Effector memory CD8-positive, alpha-beta T cell (primary cell): Measurements from ENCODE around the gene AARS2.
"Not testable (repeated sequence)": the region's sequence is repeated elsewhere in the genome, so short reads cannot be mapped to it uniquely, and the experiment has no call there.

Experiments used
- ATAC-seq: fragments of 150-1000 bp; cut with Tn5 transposase; replicated peaks from 2 replicates; pipeline ENCODE4 v1.10.0; 2021; ENCODE audit warnings: mild to moderate bottlenecking, moderate library complexity
- DNase-seq, 3 experiments: peaks; one replicate each; pipeline ENCODE4 v3.0.0; 2021
- H3K27ac Mint-ChIP-seq, 2 donors: one replicate each; pipeline ENCODE4 v1.8.0; 2022; ENCODE audit warnings: mild to moderate bottlenecking in 2 of 2, mixed read lengths in 2 of 2, moderate library complexity in 2 of 2
- H3K27me3 Mint-ChIP-seq, 2 donors: one replicate each; pipeline ENCODE4 v1.8.0; 2022; ENCODE audit warnings: mixed read lengths in 2 of 2
- H3K36me3 Mint-ChIP-seq: one replicate; pipeline ENCODE4 v1.8.0; 2022; ENCODE audit warnings: mild to moderate bottlenecking, moderate library complexity, mixed read lengths; ENCODE audit not compliant: insufficient read depth
- H3K4me1 Mint-ChIP-seq, 2 donors: one replicate each; pipeline ENCODE4 v1.8.0; 2022; ENCODE audit warnings: low read depth in 2 of 2, mixed read lengths in 2 of 2
- H3K4me3 Mint-ChIP-seq, 2 donors: one replicate each; pipeline ENCODE4 v1.8.0; 2022; ENCODE audit warnings: mild to moderate bottlenecking in 2 of 2, mixed read lengths in 2 of 2, moderate library complexity in 2 of 2
- H3K9me3 Mint-ChIP-seq, 2 donors: one replicate each; pipeline ENCODE4 v1.8.0; 2022; ENCODE audit warnings: mixed read lengths in 2 of 2
- total RNA-seq, 9 experiments: gene quantifications; one replicate each; lab custom pipeline; 2026; lab: John Stamatoyannopoulos, UW

The AARS2 gene
- total RNA-seq = 29.6 to 89.5 (median 69.3) reads per million in 9 experiments

GRCh38 chr6:44312901-44313788 is at the start of gene AARS2:
AARS2 (minus strand) TSS chr6:44313347; CDS start chr6:44313323, 24 bp downstream.
- peak; percentile 95 for ATAC-seq
- peak; percentile 93 to 94 (median 93) for DNase-seq
- Mint-ChIP-seq H3K9me3 (no peaks in the 10 kb centered on the region), H3K36me3 (peaks cover 22% of the 10 kb centered on the region), H3K4me1 (peaks cover 14 to 30% of the 10 kb centered on the region in 2 donors), H3K27me3 (peaks cover 12% of the 10 kb centered on the region in 2 donors), H3K27ac (peak within 1 kb of the TSS; percentile 97 to 99), H3K4me3 (peak within 1 kb of the TSS; percentile 100)

DNA sequence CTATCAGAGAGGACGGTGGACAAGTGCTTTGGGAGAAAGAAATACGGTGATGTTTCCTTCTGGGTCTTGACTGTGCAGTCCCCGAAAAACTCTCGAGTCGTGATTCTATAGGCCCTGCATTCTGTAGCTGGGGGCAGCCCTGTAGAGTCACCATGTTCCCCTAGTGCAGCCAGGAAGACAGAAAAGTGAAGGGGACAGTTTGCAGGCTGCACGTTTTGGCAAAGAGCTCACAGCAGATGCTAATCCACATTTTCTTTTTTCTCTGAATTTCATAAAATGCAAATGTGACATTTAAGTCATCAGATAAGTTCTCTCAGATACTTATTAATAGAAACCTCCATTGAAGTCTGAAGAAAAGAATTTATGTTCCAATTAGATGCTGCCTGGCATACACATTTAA is 48.8 kb upstream of the AARS2 start:
- H3K36me3 Mint-ChIP-seq = no peaks in the 10 kb centered on the region
- no peak for DNase-seq
- ATAC-seq = no peak
- no peaks in the 10 kb centered on the region for H3K4me1 Mint-ChIP-seq
- H3K27me3 Mint-ChIP-seq = peaks cover 23 to 29% of the 10 kb centered on the region in 2 donors
- no peaks in the 10 kb centered on the region for H3K9me3 Mint-ChIP-seq
- H3K4me3 Mint-ChIP-seq = no peak overlapping the region
- H3K27ac Mint-ChIP-seq = no peak overlapping the region

DNA sequence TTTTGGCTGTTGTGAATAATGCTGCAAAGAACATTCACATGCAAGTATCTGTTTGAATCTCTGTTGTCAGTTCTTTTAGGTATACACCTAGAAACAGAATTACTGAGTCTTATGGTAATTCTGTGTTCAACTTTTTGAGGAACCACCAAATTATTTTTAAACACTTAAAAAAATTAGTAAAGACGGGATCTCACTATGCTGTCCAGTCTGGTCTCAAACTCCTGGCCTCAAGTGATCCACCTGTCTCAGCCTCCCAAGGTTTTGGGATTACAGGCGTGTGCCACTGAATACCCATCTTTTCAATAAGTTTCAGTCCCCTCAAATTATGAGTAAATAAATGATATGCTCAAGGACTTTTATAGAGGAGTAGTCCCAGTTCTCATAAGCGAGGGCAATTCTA is 46.8 kb upstream of the AARS2 start:
- H3K27ac Mint-ChIP-seq = no peak overlapping the region
- no peaks in the 10 kb centered on the region for H3K4me1 Mint-ChIP-seq
- DNase-seq (no peak), ATAC-seq (no peak)
- H3K4me3 Mint-ChIP-seq = no peak overlapping the region
- no peaks in the 10 kb centered on the region for H3K9me3 Mint-ChIP-seq
- H3K27me3 Mint-ChIP-seq = peaks cover 37 to 38% of the 10 kb centered on the region in 2 donors
- H3K36me3 Mint-ChIP-seq = no peaks in the 10 kb centered on the region

DNA sequence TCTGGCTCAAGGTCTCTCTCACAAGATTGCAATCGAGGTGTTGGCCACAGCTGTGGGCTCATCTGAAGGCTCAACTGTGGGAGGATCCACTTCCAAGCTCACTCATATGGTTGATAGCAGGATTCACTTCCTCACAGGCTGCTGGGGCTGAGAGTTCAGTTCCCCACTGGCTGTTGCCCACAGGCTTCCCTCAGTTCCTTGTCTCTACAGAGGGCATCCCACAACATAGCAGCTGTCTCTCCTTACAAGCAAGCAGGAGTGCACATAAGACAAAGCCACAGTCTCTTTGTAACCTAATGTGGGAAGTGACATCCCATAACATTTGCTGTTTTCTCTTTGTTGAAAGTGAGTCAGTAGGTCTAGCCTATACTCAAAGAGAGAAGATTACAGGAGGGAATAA is 43.3 kb upstream of the AARS2 start:
- no peak for ATAC-seq
- Mint-ChIP-seq H3K4me1 (no peaks in the 10 kb centered on the region), H3K4me3 (no peak overlapping the region), H3K27me3 (peaks cover 27 to 29% of the 10 kb centered on the region in 2 donors), H3K9me3 (no peaks in the 10 kb centered on the region), H3K36me3 (no peaks in the 10 kb centered on the region), H3K27ac (no peak overlapping the region)
- no peak for DNase-seq

DNA sequence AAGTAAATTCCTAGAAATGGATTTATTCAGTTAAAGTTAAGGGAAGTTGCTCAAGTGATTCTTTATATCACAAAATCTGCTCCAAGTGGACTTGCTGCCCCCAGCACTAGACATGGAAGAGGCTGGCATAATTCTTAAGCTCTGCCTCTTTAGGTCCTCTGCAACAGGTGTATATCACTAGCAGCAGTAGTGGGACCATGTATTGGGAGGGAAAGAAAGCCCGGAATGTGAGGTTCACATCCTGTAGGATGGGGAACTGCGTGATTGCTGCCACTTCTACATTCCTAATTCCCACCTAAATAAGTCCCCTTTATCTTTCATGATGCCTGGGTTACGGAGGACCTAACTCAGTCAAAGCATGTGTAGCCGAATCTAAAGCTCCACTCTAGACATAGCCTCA is 42.5 kb upstream of the AARS2 start:
- no peak for DNase-seq
- H3K36me3 Mint-ChIP-seq = no peaks in the 10 kb centered on the region
- no peaks in the 10 kb centered on the region for H3K9me3 Mint-ChIP-seq
- peaks cover 25 to 27% of the 10 kb centered on the region in 2 donors for H3K27me3 Mint-ChIP-seq
- no peak overlapping the region for H3K27ac Mint-ChIP-seq
- no peaks in the 10 kb centered on the region for H3K4me1 Mint-ChIP-seq
- no peak overlapping the region for H3K4me3 Mint-ChIP-seq
- no peak for ATAC-seq

DNA sequence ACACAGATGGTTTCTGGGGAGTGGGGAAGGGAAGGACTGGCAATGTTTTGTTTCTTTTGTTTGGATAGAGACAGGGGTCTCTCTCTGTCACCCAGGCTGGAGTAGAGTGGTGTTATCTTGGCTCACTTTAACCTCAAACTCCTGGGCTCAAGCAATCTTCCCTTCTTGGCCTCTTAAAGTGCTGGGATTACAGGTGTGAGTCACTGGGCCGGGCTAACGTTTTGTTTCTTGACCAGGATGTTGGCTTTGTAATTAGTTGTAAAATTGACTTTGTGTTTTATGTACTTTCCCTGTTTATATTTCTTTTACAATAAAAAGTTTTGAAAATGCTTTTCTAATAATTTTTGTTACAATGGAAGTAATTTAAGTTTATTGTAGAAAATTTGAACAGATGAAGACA is 40.2 kb upstream of the AARS2 start:
- no peaks in the 10 kb centered on the region for H3K9me3 Mint-ChIP-seq
- H3K27ac Mint-ChIP-seq = no peak overlapping the region
- no peaks in the 10 kb centered on the region for H3K36me3 Mint-ChIP-seq
- no peak overlapping the region for H3K4me3 Mint-ChIP-seq
- ATAC-seq (no peak), DNase-seq (no peak)
- H3K27me3 Mint-ChIP-seq = peaks cover 22 to 35% of the 10 kb centered on the region in 2 donors
- H3K4me1 Mint-ChIP-seq = no peaks in the 10 kb centered on the region

DNA sequence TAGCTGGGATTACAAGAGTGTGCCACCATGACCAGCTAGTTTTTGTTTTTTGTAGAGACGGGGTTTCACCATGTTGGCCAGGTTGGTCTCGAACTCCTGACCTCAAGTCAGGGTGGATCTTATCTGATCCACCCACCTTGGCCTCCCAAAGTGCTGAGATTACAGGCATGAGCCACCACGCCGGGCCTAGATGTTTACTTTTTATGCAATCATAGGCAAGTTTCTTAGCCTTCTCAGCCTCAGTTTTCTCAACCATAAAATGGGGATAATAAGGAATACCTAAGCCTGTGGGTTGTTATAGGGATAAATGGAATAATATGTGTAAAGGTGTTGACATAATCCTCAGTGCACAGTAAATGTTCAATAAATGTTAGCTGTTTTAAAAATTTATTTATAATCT is 39.1 kb upstream of the AARS2 start:
- DNase-seq (no peak), ATAC-seq (no peak)
- Mint-ChIP-seq H3K4me1 (no peaks in the 10 kb centered on the region), H3K4me3 (no peak overlapping the region), H3K36me3 (no peaks in the 10 kb centered on the region), H3K9me3 (no peaks in the 10 kb centered on the region), H3K27me3 (peaks cover 12 to 25% of the 10 kb centered on the region in 2 donors), H3K27ac (no peak overlapping the region)

- not testable (repeated sequence) for ATAC-seq, H3K9me3 Mint-ChIP-seq, H3K4me1 Mint-ChIP-seq, H3K4me3 Mint-ChIP-seq, H3K27ac Mint-ChIP-seq, DNase-seq, H3K36me3 Mint-ChIP-seq
- peaks cover 0 to 15% of the 10 kb centered on the region in 2 donors for H3K27me3 Mint-ChIP-seq
Observed at GRCh38 chr6:44350650-44350994, 37.5 kb upstream of the AARS2 start.

- Mint-ChIP-seq H3K4me1 (no peaks in the 10 kb centered on the region), H3K9me3 (no peaks in the 10 kb centered on the region), H3K36me3 (no peaks in the 10 kb centered on the region), H3K27me3 (peaks cover 4 to 20% of the 10 kb centered on the region in 2 donors), H3K4me3 (no peak overlapping the region), H3K27ac (no peak overlapping the region)
- DNase-seq (no peak), ATAC-seq (no peak)
Observed at GRCh38 chr6:44349904-44350649, 36.9 kb upstream of the AARS2 start.

DNA sequence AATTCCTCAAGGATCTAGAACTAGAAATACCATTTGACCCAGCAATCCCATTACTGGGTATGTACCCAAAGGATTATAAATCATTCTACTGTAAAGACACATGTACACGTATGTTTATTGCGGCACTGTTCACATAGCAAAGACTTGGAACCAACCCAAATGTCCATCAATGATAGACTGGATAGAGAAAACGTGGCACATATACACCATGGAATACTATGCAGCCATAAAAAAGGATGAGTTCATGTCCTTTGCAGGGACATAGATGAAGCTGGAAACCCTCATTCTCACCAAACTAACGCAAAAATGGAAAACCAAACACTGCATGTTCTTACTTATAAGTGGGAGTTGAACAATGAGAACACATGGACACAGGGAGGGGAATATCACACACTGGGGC is 33.7 kb upstream of the AARS2 start:
- H3K4me1 Mint-ChIP-seq, H3K9me3 Mint-ChIP-seq, H3K27ac Mint-ChIP-seq, DNase-seq, ATAC-seq, H3K4me3 Mint-ChIP-seq, H3K36me3 Mint-ChIP-seq: not testable (repeated sequence)
- H3K27me3 Mint-ChIP-seq = peaks cover 37 to 53% of the 10 kb centered on the region in 2 donors

DNA sequence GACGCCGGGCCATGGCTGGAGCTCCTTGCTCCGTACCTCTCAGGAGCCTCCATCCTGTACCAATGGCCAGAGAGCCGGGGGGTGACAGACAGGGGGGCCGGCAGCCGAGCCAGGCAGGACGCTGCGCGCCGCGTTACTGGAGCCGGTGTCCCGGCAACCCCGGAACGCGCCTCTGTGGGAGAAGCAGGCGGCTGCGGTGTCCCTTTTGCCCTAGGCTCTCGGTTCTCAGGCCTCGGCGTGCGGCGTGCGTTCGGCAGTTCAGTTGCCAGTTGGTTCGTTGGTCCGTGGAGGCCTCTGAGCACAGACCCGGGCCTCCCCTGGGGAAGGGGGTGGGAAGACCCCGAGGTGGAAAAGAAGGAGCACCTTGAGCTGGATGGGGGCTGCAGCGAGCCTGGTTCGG is 29.3 kb upstream of the AARS2 start, which contains the start of gene SPATS1:
TSS of gene SPATS1 (plus strand) at position 162 of the 400 bp plus-strand sequence. CDS start 446 bp downstream, outside the sequence.
- H3K27ac Mint-ChIP-seq = no peak within 1 kb of the TSS
- no peaks in the 10 kb centered on the region for H3K36me3 Mint-ChIP-seq
- H3K4me1 Mint-ChIP-seq = no peaks in the 10 kb centered on the region
- ATAC-seq (no peak), DNase-seq (no peak)
- H3K9me3 Mint-ChIP-seq = no peaks in the 10 kb centered on the region
- H3K27me3 Mint-ChIP-seq = peaks cover 43 to 64% of the 10 kb centered on the region in 2 donors
- no peak within 1 kb of the TSS for H3K4me3 Mint-ChIP-seq

- no peak overlapping the region for H3K4me3 Mint-ChIP-seq
- H3K27me3 Mint-ChIP-seq = peaks cover 43 to 68% of the 10 kb centered on the region in 2 donors
- no peaks in the 10 kb centered on the region for H3K9me3 Mint-ChIP-seq
- H3K4me1 Mint-ChIP-seq = no peaks in the 10 kb centered on the region
- H3K36me3 Mint-ChIP-seq = no peaks in the 10 kb centered on the region
- ATAC-seq = no peak
- H3K27ac Mint-ChIP-seq = no peak overlapping the region
- no peak for DNase-seq
Observed at GRCh38 chr6:44342052-44342451, 28.9 kb upstream of the AARS2 start.

DNA sequence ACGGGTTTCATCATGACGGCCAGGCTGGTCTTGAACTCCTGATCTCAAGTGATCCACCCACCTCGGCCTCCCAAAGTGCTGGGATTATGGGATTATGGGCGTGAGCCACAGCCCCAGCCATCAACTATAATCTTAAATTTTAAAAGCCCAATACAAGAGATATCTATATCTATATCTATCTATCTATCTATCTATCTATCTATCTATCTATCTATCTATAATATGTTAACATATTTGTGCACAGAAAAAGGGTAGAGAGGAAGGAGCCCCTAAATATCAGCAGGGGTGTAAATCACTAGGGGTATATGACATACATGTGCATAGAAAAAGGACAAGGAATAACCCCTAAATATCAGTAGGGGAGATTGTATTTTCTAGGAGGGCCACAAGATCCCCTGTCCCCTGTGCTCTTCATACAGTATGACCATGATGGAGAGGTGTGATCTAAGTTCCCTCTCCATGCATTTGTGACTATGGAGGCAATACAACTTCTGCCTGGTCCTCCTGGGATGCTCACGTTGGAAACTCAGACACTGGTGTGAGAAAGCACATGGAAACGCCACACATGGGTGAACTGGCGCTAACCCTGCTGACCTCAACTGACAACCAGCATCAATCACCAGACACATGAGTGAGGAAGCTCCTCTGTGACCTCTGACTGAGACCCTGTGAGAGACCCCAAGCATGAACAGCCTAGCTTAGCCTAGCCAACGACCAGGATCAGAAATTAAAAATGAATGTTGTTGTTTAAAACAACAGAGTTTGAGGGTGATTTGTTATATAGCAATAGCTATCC is 28.1 kb upstream of the AARS2 start:
- Mint-ChIP-seq H3K27ac (no peak overlapping the region), H3K36me3 (no peaks in the 10 kb centered on the region), H3K27me3 (peaks cover 43 to 70% of the 10 kb centered on the region in 2 donors), H3K4me3 (no peak overlapping the region), H3K9me3 (no peaks in the 10 kb centered on the region), H3K4me1 (no peaks in the 10 kb centered on the region)
- ATAC-seq = no peak
- DNase-seq = no peak
